ENCODE measurements around the gene NPIPA3.
"Not testable (repeated sequence)": the region's sequence is repeated elsewhere in the genome, so short reads cannot be mapped to it uniquely, and the experiment has no call there.

DNA sequence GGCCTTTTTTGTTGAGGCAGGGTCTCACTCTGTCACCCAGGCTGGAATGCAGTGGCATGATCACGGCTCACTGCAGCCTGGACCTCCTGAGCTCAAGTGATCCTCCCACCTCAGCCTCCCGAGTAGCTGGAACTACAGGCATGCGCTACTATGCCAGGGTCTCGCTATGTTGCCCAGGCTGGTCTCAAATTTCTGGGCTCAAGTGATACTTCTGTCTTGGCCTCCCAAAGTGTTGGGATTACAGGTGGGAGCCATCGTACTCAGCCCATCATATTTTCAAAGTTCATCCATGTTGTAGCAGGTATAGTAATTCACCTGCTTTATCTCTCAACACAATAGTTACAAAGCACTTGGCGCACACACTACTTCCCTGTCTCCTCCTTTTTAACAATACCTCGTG, 22.8 kb upstream of the NPIPA3 start:
- not testable (repeated sequence) for TF ChIP-seq EZH2 (IDR thresholded peaks at IDR 0.05; ENCODE audit: insufficient read depth, poor library complexity, severe bottlenecking); EZH2phosphoT487 (IDR thresholded peaks at IDR 0.05; ENCODE audit: insufficient read depth, low read depth)
